Measurements from ENCODE around the gene CRB1.
"Not testable (repeated sequence)": the region's sequence is repeated elsewhere in the genome, so short reads cannot be mapped to it uniquely, and the experiment has no call there.

The CRB1 gene

DNA sequence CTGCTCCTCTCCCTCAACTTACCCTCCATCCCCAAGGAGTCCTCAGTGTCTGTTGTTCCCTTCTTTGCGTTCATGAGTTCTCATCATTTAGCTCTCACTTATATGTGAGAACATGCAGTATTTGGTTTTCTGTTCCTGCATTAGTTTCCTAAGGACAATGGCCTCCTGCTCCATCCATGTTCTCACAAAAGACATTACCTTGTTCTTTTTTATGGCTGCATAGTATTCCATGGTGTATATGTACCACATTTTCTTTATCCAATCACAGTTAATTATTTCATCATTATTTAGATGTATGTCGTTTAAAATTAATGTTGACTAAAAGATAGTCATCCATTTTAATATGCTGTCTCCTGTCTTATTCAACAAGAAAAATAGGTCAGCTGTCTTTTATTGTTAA, 134.1 kb downstream of the CRB1 start:
- DNase-seq, result no peak

GRCh38 chr1:197404774-197405173, 136.7 kb downstream of the CRB1 start:
- not testable (repeated sequence) for DNase-seq

- DNase-seq, result not testable (repeated sequence)
These were observed 137.6 kb downstream of the CRB1 start for GRCh38 chr1:197405614-197406013.

- DNase-seq, result no peak
These were observed 145.5 kb downstream of the CRB1 start for GRCh38 chr1:197413564-197413963.

- no peak for DNase-seq
These were observed 147.2 kb downstream of the CRB1 start for GRCh38 chr1:197415221-197415620.

GRCh38 chr1:197418693-197419092, 150.6 kb downstream of the CRB1 start:
- no peak for DNase-seq

DNA sequence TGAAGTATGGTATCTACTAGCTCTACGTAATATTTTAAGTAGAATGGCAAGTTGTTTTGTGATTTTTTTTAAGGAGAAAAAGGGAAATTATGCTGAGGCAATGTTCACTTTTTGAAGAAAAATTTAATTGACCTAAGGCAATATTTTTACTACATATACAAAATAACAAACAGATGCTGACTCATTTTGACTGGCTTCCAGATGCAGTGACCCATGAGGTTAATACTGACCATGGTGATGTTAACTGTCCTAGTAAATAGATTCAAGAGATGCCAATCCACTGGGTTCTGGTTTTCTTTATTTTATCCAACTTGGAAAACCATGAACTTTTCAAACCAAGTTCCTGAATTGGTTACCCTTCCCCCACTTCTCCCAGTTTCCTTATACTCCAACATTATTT, 154.9 kb downstream of the CRB1 start:
- no peak for DNase-seq

DNA sequence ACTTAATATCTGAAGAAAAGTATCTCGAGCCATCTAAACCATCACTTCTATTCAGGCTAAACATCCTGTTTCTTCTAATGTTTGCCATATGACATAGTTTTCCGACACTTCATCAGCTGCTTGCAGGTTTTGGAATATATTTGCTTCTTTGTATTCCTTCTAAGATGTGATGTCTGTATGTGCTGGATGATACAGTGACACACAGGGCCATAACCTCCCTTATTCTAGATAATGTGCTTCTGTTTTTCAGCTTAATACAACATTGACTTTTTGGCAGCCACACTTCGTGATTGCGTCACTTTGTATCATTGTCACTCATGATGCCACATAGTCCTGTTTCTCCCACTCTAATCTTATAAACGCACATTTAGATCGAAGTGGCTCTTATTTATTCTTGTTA, 156.3 kb downstream of the CRB1 start:
- no peak for DNase-seq

DNA sequence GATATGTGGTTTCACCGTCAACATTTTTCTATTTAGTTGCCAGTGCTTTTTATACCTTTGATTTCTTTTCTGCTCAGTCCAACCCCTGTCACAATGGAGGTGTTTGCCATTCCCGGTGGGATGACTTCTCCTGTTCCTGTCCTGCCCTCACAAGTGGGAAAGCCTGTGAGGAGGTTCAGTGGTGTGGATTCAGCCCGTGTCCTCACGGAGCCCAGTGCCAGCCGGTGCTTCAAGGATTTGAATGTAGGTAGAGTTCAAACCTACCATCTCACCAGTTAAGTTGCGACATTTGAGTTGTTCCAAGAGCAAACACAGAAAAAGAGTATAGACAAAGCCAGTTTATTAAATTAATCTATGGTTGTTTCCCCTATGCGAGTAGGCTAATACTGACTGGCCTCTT, 161.3 kb downstream of the CRB1 start:
- no peak for DNase-seq

DNA sequence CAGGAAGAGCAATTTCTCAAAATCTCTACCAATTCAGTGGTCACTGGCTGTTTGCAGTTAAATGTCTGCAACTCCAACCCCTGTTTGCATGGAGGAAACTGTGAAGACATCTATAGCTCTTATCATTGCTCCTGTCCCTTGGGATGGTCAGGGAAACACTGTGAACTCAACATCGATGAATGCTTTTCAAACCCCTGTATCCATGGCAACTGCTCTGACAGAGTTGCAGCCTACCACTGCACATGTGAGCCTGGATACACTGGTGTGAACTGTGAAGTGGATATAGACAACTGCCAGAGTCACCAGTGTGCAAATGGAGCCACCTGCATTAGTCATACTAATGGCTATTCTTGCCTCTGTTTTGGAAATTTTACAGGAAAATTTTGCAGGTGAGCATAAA, 167.2 kb downstream of the CRB1 start:
- DNase-seq, result no peak

DNA sequence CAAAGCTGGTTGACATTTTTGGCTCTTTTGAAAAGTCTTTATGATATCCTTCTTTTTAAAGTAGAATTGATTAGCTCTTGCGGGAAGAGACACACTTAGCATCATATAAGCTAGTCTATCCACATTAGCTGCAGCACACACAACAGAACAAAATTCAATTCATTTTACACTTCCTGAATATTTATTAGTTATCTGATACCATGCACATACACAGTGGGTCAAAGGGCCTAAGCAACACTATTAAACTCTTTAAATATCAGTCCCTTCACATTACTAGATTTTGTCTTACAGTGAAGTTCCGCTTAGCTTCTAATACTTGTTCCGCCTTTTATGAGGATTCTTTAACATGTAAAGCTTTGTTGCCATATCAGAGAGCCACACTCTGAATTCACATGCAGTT, 169.5 kb downstream of the CRB1 start:
- DNase-seq, result no peak

GRCh38 chr1:197438010-197438790, 170.1 kb downstream of the CRB1 start:
- no peak for DNase-seq

DNA sequence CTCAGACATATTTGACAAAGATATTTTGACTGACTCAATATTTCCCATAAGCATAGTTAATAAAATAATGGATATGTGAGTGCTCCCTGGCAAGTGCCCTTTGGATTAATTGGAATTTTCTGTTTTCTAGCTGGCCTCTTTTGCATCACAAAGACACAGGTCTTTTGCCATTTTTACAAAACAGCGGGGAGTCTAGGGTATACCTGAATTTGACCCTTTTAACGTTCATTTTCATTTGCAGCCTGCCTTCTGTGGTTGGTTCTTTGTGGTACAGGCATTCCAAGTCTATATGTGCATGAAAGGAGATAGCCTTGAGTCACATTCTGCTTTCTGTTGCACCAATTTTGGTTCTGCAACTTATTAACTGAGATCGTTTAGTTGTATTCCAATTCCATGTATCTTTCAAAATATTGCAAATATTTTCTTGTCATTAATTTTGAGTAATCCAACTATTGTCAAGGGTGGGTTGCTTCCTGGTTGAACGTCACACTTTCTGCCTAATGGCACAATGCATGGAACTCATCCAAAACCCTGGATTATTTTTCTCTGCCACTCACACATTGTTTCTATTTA, 171.7 kb downstream of the CRB1 start:
- no peak for DNase-seq

GRCh38 chr1:197440715-197441114, 172.7 kb downstream of the CRB1 start:
- no peak for DNase-seq

- DNase-seq, result no peak
These were observed 174.0 kb downstream of the CRB1 start for GRCh38 chr1:197441999-197442414.

DNA sequence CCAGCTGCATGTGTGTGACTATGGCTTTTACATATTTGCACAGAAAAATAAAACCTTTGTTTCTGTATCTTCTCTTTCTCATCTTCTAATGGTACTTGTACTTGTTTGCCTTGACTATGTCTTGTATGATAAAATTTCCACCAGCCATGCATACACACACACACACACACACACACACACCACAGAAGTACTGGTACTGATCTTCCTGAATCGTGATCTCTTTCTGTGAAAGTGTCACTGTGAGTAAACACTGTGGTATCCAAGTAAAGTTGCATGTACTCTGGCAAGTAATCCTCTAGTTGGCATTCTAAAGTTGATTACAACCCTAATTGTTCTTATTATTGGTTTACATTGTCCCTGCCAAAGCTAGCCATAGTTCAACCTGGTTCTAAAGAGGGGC, 176.7 kb downstream of the CRB1 start:
- DNase-seq, result no peak

- DNase-seq, result no peak
These were observed 180.2 kb downstream of the CRB1 start for GRCh38 chr1:197448121-197448779.

DNA sequence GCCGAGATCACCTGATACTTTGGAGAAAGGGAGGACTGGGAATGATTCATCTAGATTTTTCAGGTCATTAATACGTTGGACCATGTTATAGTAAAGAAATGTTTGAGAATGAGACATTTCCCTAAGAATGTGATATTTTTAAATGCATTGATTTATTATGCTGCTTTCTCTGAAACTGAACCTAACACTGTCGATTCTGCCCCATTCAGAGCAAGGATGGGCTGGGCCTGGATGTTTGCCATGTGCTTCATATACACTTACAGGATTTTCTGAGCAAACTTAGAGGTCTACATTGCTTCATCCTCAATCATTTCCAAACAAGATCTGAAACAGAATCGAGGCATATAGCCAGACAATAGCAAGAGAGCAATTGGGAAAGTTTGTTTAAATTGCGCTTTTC, 183.3 kb downstream of the CRB1 start:
- DNase-seq, result no peak

- DNase-seq, result no peak
These were observed 185.5 kb downstream of the CRB1 start for GRCh38 chr1:197453376-197454058.

DNA sequence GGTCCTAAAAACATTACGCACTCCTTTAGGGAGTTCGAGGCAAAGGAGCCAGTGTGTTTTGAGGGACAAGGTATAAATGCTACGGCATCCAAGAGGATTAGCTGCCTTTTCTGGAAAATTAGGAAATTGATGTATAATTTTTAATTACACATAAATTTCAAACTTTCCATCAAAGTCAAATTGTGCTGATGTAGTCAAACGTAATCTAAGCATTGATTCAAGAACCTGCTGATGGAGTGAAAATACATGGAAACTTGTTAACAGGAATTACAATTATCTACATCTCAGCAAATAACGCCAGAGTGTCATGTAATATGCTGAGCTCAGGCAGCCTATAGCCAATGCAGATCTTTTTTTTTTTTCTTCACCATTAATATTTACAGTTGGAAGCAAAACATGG, 194.5 kb downstream of the CRB1 start:
- DNase-seq, result no peak

DNA sequence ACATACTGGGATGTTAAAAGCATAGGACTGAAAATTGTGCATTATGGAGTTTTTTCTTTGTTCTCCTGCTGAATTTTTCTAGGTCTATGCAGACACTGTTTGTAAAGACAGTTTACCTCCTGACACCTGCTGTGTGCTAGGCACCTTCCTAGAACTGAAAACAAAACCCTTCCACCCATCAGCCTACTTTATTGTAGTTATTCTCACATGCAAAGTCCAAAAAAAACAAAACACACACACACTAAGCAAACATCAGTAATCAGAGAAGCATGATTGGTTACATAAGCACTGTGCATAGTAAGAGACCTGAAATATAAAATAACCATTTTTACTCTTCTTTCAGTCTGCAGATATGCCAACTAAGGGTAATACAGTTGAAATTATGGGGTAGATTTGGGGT, 195.1 kb downstream of the CRB1 start:
- no peak for DNase-seq

GRCh38 chr1:197464044-197464443, 196.0 kb downstream of the CRB1 start:
- DNase-seq, result no peak

- no peak for DNase-seq
These were observed 197.7 kb downstream of the CRB1 start for GRCh38 chr1:197465528-197466327.

All from CD4-positive, alpha-beta T cell treated with Interleukin-17A for 4 hours (primary cell).